ENCODE results near the gene SSR1.
"Not testable (repeated sequence)": the region's sequence is repeated elsewhere in the genome, so short reads cannot be mapped to it uniquely, and the experiment has no call there.

Gene SSR1

GRCh38 chr6:7316658-7317533 lies 3.9 kb upstream of the SSR1 start:
- no peak for DNase-seq

- DNase-seq = no peak
Observed at GRCh38 chr6:7315948-7316365, 3.0 kb upstream of the SSR1 start.

GRCh38 chr6:7315087-7315947 lies 2.3 kb upstream of the SSR1 start:
- not testable (repeated sequence) for DNase-seq

GRCh38 chr6:7314414-7314813 lies 1.4 kb upstream of the SSR1 start:
- no peak for DNase-seq

- DNase-seq = no peak
Observed at GRCh38 chr6:7313505-7314165, 636 bp upstream of the SSR1 start.

- no peak for DNase-seq
Observed at GRCh38 chr6:7311917-7312615, 933 bp downstream of the SSR1 start.

GRCh38 chr6:7311176-7311575 lies 1.8 kb downstream of the SSR1 start:
- no peak for DNase-seq

GRCh38 chr6:7309050-7309449 lies 3.9 kb downstream of the SSR1 start:
- DNase-seq = no peak

- DNase-seq = no peak
Observed at GRCh38 chr6:7307533-7307932, 5.5 kb downstream of the SSR1 start.

- no peak for DNase-seq
Observed at GRCh38 chr6:7304821-7305220, 8.2 kb downstream of the SSR1 start.

GRCh38 chr6:7301702-7302101 lies 11.3 kb downstream of the SSR1 start:
- DNase-seq = no peak

- no peak for DNase-seq
Observed at GRCh38 chr6:7300926-7301325, 12.1 kb downstream of the SSR1 start.

GRCh38 chr6:7298113-7298512 lies 14.9 kb downstream of the SSR1 start:
- DNase-seq = no peak

GRCh38 chr6:7296602-7297001 lies 16.4 kb downstream of the SSR1 start:
- DNase-seq = no peak

GRCh38 chr6:7295916-7296315 lies 17.1 kb downstream of the SSR1 start:
- DNase-seq = no peak

GRCh38 chr6:7292596-7293255 lies 20.3 kb downstream of the SSR1 start:
- no peak for DNase-seq

GRCh38 chr6:7290079-7290478 lies 22.9 kb downstream of the SSR1 start:
- no peak for DNase-seq

- no peak for DNase-seq
Observed at GRCh38 chr6:7285416-7285815, 27.6 kb downstream of the SSR1 start.

- no peak for DNase-seq
Observed at GRCh38 chr6:7283676-7284075, 29.3 kb downstream of the SSR1 start.

- no peak for DNase-seq
Observed at GRCh38 chr6:7282097-7282906, 30.7 kb downstream of the SSR1 start.

GRCh38 chr6:7276199-7276524 lies 36.8 kb downstream of the SSR1 start:
- DNase-seq = no peak
